ENCODE data around the gene CWC27.
A peak's percentile ranks its signal among the peaks of the same experiment; 100 is the strongest.

CWC27 gene

DNA sequence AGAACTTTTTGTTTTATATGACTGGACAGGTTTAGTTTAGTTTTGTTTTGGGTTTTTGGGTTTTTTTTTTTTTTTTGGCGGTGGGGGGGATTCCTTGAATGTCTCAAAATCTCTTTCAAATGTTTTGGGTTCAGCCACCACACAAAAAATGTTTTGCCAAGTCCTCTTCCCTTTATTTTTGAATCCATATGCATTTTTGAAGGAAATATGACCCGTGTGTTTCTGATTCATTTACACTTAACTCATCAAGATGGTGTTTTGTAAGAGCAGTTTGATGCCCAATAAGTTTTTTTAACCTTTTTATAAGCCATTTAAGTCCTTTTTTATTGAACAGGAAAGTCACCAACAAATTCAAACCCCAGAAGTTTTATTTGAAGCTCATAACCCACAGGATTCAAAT is 209.8 kb downstream of the CWC27 start:
- DNase-seq (no peak), ATAC-seq (no peak)

DNA sequence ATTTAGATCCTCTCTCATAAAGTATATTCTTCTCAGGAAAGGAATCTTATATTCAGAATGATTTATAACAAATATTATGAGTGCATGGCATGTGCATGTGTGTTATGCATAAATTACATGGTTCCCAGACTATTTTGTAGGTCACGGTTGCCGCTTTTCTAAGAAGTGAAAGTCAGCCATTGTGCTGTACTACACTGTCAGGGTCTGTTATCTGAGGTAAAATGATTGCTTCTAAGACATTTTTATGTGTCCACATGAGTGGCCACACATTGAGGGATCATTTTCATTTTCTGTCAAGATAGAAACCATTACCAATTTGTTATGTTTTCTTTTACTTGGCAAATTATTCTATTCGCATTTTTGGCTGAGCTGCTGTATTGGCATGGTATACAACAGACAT is 210.8 kb downstream of the CWC27 start:
- no peak for DNase-seq
- ATAC-seq, result no peak

DNA sequence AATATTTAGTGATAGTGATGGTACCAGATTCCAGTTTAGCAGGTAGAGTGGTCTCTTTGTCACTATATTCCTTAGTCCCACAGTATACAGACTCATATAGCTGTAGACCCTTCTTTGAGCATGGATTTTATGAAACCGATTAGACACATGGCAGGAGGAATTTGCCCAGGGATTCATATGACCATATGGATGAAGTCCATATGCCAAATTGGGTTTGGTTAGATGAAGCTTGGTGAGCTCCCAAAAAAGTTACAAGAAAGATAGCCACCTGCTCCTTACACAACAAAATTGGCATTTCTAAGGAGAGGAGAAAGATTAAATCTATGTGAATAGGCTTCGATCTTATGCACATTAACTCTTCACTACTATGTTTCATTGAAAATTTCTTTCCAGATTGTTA is 211.4 kb downstream of the CWC27 start:
- ATAC-seq (no peak), DNase-seq (no peak)

DNA sequence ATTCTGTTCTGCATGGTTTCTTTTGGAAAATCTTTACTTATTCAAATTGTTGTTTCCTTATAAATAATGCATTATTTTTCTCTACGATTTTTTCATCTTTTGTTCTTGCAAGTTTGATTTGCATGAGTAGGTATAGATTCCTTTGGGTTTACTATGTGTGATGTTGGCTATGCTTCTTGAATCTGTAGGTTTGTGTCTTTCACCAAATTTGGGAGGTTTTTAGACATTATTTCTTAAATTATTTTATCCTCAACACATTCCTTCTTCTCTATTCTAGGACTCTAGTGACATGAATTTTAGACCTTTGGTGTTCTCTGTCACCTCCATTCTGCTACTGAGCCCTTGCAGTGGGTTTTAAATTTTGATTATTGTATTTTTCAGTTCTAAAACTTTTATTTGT is 219.0 kb downstream of the CWC27 start:
- ATAC-seq, result no peak
- DNase-seq, result no peak

DNA sequence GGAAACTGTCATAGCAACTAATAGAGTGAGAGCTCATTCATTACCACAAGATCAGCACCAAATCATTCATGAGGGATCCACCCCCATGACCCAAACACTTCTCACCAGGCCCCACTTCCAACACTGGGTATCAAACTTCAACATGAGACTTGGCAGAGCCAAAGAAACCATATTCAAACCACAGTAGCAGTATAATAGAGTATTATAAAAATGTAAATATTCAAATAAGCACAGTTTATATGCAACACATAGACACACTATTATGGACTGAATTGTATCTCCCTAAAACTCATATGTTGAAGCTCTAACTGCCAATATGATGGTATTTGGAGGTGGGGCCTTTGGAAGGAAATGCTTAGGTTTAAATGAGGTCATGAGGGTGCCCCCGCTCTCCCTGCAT is 240.5 kb downstream of the CWC27 start:
- DNase-seq, result no peak
- no peak for ATAC-seq

DNA sequence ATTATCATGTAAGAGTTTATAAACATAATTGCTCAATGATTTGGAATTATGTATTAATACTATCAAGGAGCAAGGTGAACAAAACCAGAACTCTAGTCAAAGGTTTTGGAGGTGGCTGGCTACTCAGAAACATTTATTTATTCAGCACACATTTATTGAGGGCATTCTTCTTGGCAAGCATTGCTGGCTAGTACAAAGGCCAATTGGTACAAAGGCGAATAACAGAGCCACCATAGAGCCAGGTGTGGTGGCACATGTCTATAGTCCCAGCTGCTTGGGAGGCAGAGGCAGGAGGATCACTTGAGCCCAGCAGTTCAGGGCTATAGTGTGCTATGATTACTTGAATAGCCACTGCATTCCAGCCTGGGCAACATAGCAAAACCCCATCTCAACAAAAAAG is 242.1 kb downstream of the CWC27 start:
- DNase-seq (no peak), ATAC-seq (no peak)

DNA sequence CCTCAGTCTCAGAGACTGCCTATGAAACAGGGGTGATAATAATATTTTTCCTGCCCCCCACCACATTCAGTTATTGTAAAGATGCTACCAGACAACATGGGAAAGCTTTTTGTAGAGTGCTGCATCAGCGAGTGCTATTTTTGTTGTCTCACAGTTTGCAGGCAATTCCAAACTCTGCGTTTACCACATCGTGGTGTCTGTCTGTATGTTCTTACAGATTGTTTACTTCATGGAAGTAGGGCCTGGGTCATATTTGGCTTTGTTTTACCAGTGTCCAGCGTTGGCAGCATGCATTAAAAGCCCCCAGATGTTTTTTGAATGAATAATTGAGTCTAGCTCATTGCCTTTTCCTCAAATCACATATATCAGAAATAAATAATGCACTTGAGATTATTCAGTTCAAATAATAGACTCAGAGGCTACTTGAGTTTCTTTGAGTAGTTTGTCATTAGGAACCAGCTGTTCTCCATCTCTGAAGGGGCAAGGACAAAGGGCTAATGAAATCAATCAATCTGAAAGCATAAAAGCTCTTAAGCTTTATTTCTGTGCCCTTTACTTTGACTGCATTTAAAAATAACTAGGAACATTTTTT is 243.7 kb downstream of the CWC27 start:
- no peak for DNase-seq
- ATAC-seq, result no peak

DNA sequence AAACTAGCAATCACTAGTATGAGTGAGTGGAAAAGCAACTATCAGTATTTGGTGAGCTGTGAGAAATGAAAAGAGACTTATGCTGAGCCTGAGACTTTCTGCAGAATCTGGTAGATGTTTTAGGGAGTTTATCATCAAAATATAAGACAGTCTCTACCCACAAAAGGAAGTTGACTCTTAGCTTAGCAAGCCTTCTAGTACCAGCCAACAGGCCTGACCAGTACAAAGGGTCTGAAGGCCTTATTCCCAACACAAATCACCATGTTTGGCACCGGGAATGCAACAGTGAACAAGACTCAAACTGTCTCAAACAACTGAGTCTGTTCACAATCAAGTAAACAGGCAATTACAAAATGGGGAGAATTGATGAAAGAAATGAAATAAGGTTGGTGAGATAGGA is 244.4 kb downstream of the CWC27 start:
- ATAC-seq (no peak), DNase-seq (no peak)

DNA sequence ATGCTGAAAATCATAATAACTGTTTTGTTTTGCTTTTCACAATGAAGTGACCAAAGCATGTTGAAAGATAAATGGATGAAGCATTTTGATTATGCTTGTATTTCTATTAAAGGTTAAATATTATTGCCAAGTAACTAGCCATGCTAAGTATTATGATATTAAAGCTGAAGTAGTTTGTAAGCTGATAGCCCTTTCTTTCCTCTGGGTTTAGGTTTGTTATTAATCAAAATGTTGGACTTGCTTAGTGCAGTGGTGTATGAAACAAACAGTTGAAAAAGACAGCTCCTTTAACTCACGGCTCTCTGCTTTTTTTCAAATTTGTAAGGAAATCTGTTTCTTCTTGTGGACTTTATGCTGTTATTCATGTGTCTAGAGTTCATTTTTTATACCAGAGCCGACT is 246.0 kb downstream of the CWC27 start:
- ATAC-seq, result no peak
- DNase-seq, result no peak

DNA sequence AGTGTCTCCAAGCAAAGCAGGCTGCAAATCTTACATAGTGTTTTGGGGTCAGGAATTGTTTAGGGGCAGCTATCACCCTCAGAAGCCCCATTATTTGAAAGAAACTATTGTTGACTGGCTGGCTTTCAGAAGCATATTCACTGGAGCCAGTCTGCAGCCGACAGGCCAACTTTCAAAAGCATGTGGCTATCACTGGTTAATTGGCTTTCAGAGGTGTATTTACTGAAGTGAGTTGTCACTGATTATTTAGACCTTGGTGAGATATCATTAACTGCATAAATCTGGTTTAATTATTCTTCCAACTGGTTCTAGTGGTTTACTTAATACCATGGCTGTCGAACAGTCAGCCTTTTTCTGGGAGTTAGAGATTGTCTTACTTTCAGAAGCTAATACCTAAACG is 247.0 kb downstream of the CWC27 start:
- DNase-seq (no peak), ATAC-seq (no peak)

DNA sequence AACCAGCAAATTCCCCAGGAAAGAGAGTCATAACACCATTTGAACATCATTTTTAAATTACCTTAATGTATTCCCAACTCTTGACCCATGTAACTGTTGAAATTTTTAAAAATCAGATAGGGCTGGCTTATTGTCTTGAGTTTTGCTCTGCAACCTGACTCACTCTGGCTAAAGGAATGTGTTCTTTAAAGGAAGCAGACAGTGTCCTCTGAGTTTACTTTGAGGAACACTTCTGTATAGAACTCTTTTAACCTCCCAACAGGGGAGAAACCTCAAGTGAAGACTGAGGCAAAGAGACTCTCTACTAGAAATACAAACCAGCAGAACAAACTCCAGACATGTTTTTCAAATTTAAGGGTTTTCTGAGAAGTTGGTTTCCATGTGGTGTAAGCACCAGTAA is 248.9 kb downstream of the CWC27 start:
- DNase-seq (no peak), ATAC-seq (no peak)

DNA sequence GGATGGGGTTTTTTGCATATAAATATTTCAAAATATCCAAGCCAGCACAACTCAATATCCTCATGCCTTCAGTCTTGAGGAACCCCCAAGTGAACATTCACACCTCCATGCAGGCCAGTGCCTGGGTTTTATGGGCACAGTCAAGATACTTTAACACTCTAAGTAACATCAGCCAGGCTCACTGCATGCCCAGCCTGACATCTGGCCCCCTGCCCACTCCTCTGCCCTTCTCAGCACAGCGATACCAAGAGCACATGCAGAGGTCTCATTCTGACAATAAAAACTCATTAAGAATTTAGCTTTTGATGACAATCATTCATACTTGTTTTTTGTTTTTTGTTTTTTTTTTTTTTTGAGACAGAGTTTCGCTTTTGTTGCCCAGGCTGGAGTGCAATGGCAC is 250.0 kb downstream of the CWC27 start:
- ATAC-seq, result no peak
- DNase-seq, result no peak

DNA sequence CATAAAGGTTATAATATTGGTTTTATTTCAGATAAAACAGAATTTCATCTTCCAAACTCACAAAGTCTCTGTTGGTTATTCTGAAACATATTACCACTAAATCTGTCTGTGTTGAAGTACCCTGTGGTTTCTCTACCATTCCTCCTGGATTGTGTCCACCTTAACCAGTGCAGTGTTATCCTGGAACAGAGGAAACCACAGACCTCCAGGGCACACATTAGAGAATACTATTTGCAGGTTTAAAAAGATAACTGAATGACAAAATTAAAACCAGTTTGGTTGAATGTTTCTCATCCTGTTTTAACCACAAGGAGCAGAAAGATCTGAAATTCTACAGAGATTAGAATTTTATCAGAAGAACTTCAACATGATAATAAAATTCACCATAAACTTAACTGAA is 251.8 kb downstream of the CWC27 start:
- no peak for ATAC-seq
- no peak for DNase-seq

DNA sequence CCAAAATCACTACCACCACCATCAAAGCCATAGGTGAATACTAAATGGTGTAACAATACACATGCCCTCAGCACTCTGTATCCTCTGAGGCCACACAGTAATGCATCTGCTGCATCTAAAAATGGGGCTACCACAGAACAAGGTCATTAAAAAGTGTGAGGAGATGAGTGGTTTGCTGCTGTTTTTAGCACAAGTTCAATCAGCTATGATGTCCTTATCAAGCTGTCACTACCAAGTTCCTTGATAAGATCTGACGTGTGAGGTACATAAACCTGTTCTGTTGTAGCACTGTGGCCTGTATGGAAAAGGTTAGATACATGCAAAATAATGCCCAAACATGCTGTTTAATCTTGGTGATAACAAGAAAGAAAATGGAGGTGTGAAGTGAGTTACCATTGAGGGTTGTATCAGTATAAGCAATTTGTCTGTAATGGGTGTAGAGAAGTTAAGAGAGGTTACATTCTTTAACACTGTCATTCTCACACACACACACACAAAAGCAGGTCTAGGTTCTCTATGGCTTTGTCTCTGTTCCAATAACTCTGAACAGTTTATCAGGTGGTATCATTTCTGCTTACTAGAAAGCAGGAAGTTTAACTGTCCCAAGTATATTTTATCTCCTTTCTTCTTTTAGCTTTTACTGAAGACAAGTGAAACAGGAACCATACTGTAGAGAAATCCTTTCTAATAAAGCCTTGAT is 252.9 kb downstream of the CWC27 start:
- ATAC-seq, result peak; percentile 36

DNA sequence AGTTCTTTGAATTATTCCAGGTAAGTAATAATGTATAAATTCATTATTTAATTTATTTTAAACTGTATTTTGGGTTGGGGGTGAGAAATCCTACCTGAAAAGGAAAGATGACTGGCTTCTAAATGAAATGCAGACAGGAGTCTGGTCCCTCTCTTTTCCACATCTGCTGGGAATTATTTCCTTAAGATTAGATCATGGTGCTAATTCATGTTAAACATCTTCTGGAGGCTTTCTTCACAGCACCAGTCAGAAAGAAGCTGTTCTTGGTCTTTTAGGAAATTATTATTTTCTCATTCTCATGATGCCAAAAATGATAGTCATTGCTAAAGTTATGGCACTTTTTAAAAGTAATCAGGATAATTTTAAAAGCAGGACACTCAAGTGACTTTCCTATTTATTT is 254.2 kb downstream of the CWC27 start:
- ATAC-seq (no peak), DNase-seq (no peak)

More for the DNA sequence above, 252.9 kb downstream of the CWC27 start:
- no peak for DNase-seq

DNA sequence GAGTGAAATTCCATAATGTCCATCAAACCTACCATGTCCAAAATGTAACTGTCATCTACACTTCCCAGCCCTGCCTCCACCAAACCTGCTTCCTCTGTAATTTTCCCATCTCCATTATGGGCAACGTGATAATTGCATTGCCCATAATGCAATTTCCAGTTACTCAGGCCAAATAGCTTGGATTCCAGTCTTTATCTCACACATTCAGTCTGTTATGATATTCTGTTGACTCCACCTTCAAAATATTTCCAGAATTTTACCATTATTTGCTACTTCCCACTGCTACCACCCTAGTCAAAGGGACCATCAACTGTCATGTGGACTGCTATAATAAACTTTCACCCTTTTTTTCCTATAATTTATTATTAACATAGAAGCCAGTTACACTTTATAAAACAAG is 256.0 kb downstream of the CWC27 start:
- ATAC-seq, result no peak

DNA sequence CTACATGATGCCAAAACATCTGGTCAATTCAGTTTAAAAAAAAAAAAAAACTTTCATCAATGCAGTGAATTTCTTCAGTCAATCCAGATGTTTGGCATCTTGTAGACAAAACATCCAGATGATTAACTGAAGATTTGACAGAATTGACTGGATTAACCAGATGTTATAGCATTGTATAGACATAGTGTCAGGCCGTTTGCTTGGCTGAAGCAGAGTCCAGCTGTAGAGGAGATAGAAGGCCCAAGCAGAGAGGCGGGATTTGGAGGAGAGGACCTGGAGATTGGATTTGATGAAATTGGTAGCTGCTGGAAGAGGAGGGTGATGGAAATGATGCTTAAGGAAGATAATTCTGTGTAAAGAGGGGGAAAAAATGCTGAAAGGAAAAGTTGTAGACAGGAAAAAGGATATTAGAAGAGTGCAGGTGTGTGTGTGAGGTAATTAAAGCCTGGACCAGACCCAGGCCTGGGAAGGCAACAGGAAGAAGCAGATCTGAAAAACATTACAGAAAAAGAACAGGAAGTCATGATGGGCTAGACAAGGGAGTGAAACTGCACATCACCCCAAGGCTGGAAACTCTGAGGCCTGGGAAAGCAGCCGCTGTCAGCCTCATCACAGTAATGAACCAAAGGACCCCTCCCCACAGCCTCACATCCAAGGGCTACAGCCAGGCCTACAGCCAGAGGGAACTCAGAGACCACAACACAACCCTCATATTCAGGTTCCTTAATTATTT is 258.3 kb downstream of the CWC27 start:
- ATAC-seq (peak; percentile 63), DNase-seq (no peak)

More for the DNA sequence above, 256.0 kb downstream of the CWC27 start:
- DNase-seq, result no peak

DNA sequence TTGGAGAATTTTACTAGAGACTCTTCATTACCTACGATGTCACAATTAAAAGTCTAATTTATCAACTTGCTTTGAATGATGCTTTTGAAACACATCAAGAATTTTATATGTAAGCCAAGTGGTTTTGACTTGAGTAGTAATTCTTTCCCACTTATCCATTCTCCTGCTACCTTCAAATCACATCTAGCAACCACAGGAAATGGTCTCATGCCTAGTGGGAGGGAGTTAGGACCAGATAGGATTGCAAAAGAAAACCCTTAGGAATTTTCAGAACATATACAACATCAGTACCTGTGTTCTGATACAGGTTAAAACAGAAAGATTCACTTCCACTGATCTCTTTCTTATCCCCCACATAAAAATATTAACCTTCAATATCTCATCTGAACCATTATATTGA is 260.4 kb downstream of the CWC27 start:
- ATAC-seq, result no peak
- DNase-seq, result no peak

DNA sequence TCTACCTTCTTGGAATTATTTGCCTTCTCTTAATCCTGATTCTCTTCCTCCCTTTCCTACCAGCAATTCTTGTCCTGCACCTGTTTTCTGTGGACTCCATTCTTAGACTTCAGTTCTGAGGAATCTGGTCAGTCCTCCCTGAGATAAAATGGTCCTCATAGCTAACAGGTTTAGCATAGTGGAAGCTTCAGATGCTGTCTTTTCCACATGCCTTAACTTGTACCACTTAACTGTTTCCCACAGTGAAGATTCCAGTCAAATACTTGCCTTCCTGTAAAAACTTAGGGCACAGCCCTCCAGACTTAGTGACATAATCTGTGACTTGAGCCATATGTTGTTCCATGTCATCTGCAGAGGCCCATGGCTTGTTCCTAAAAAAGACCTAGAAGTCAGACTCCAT is 261.3 kb downstream of the CWC27 start:
- DNase-seq (no peak), ATAC-seq (no peak)

DNA sequence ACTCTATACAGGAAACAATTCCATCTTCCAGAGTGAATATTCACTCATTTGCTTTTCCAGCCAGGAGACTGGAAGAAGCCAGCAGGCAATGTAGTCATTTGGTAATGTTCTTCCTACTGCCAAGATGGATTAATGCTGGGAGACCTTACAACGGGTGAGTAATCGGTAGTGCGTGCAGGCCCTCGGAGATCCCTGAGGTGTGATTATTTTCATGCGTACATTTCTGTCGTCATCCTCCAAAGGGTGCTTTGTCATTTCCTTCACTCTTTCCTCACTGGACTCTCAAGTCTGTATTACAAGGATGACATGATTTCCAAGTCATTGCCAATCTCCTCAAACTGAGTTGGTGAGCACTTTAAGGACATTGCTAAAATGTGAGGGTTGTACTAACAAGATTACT is 263.5 kb downstream of the CWC27 start:
- no peak for ATAC-seq
- no peak for DNase-seq

DNA sequence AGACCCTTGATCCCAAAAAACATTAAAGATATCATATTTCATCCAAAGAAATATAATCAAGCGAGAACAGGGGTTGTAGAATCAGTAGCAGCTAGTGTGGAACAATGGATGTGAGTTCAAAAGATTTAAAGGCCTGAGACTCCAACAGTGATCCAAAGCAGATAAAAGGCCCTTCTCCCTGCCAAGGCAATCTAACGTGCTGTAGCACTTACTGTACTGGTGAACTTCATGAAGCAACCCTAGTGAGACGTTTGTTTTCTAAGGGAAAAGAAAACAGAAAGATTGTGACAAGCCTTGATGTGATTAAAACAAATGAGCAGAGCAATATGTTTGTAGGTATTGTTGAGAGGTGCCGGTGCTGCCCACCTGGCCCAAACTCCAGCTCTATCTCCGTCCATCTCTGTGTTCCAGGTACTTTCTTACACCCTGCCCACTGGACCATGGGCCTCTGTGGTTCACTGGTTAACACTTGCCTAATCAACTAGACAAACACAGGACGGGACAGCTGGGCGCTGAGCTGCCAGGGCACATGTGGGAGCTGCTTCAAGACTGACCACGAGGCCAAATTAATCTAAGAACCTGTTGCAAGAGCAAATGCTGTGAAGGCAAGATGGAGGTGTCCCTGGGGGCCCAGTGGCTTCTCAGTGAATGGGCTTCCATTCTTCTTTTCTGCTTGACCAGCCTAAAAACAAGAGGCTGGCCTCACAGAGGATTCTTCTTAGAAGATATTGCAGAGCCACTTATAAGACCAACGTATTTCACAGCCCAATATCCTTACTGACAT is 265.5 kb downstream of the CWC27 start:
- ATAC-seq (no peak), DNase-seq (no peak)

DNA sequence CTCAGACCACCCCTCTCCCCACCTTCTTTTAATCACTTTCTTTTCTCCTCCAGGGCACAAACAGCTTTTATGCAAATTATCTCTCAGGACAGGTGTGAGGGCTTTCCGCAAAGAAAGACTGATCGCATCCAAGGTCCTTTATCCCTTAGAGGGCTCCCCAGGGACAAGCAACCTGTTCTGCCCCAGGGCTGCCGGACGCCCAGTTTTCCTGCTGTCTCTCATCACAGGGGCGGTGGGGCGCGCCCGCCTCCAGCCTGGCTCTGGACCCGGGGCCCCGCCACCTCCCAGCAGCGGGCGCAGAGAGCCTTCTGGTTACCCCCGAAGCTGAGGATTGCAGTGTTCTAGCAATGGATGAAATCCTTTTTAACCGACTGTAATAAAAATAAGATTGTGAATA is 266.1 kb downstream of the CWC27 start:
- DNase-seq (no peak), ATAC-seq (no peak)

All from stimulated activated naive CD8-positive, alpha-beta T cell treated with anti-CD3 and anti-CD28 coated beads, Interleukin-15, Interleukin-2, amounts not matched to agents 100 U/mL and 50 U/mL, for 24 hours (primary cell).